ENCODE measurements around the gene ZDHHC19.
"Not testable (repeated sequence)": the region's sequence is repeated elsewhere in the genome, so short reads cannot be mapped to it uniquely, and the experiment has no call there.

ZDHHC19 gene

DNA sequence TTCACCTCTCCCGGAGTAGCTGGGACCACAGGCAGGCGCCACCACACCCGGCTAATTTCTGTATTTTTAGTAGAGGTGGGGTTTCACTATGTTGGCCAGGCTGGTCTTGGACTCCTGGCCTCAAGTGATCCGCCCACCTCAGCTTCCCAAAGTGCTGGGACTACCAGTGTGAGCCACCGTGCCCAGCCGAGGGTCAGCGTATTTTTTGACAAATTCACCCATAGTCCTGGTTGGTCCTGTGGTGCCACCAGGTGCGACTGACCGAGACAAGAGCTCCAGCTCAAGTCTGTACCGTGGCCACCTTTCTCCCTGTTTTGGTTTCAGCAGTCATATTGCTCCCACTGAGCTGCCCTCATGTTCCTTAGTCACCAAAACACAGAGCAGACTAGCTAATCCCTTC is 13.9 kb upstream of the ZDHHC19 start:
- no peak for DNase-seq (ENCODE audit: low read depth)

DNA sequence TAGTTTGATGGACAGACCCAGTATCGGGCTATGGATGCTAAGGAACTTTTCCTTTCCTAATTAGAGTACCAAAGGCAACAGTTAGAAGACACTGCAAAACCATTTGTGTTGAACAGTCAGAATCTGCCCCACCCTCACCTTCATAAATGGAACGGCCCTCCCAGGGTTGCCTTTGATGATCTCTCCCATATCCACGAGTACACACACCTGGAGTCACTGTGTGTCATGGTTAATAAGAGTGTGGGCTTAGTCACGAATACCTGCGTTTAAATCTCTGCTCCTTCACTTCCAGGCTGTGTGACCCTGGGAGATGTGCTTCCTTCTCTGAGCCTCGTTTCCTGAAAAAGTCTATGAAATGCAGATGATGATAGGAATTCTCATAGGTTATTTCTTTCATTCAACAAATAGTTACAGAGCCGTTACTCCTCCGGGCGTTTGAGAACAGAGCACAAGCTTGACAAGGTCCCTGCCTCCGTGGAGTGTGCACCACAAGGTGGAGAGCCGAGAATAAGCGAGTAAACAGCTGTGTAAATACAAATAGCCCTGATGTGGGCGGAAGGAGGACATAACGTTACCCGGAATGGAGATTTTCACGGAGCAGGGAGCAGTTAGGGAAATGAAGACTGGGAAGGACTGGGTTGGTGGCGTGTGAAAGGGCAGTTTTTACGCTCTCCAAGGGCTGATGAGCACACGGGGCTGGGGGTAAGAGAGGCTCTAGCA is 11.8 kb upstream of the ZDHHC19 start:
- DNase-seq (ENCODE audit: low read depth): no peak

DNA sequence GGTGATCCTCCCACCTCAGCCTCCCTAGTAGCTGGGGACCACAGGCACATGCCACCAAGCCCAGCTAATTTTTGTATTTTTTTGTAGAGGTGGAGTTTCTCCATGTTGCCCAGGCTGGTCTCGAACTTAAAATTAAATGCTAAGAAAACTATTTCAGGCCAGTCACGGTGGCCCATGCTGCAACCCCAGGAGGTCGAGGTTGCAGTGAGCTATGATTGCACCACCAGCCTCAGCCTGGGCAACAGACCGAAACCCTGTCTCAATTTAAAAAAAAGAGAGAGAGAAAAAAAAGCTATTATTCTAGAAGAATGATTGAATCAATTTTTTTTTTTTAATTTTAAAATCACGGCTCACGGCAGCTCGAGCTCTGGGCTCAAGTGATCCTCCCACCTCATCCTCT is 9.8 kb upstream of the ZDHHC19 start:
- no peak for DNase-seq (ENCODE audit: low read depth)

DNA sequence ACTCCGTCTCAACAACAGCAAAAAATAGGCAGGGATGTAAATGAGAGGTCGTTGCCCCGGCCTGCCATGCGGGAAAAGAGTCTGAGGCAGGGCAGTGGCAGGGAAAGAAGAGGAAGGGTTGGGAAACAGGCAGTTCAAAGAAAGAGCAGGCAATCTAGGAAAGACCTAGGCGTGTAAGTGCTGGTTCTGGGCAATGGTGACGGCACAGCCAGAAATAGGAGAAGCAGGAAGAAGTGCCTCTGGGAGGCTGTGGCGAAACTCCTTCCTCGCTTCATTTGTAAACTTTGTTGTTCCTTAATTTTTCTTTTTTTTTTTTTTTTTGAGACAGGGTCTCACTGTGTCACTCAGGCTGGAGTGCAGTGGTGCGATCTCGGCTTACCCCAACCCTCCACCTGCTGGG is 9.4 kb upstream of the ZDHHC19 start:
- no peak for DNase-seq (ENCODE audit: low read depth)

DNA sequence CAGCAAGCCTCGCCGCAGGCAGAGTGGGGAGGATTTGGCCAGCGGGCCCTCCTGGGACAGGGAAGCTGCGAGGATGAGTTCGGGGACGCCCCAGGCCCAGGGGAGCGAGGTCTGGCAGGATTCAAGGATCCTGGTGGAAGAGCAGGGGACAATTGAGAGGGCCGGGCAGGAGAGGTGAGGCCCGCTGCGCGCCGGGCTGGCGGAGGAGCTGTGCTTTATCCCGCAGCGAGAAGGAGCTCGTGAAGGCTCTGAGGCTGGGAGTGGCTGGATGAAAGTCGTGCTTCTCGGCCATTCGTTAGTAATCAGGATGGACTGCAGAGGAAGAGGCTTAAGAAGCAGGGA is 8.7 kb upstream of the ZDHHC19 start:
- no peak for DNase-seq (ENCODE audit: low read depth)

DNA sequence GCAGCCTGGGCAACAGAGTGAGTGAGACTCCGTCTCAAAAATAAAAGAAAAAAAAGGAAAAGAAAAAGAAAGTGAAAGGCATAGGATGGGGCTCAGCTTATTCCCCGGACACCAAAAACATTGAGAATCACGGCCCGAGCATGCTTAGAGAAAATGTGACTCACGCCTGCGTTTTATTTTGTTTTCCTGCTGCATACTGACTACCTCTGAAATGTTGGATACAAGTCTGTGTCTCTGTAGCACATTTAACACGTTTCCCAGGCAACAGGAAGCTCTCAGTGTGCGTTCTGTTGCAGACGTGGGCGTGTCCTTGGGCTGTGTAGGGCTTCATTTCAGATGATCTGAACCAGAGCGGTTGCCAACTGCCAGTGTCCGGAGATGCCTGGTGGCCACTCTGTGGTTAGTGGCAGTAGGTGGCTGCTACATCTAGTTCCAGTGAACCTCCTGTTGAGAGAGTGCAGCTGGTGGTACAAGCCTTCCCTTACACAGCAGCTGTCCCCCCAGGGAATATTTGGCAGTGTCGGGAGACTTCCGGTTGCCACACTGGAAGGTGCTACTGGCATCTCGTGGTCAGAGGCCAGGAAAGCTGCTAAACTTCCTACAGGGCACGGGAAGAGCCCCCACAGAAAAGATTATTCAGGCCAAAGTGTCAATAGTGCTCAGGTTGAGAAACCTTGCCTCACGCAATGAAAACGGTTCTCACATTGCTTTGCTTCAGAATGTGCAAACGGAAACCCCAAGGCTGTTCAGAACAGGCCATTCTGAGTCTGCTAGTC is 8.2 kb upstream of the ZDHHC19 start:
- DNase-seq (ENCODE audit: low read depth): peak; percentile 17

DNA sequence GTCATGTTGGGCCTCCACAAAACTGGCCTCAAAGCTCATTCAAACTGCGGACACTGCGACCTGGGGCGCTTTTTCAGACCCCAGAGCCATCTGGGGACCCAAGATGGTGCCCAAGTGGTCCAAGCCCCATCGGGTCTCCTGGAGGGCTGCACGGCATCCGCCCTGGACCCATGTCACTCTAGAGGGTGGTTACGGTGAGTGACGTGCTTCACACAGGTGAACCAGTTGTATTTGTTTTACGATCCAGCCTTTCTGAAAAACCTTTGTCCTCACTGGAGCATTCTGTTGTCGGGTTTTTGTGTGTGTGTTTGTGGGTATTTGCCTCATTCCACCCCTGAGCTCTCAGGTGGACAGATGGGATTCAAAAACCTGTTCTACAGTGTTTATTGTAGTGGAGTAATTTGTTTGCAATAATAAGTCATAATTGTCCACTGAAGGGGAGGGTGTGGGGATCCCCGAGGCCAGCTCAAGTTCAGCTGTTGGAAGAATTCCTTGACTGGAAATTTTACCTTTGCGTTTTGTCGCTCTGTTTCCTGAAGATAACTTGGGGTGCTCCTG is 7.0 kb upstream of the ZDHHC19 start:
- DNase-seq (ENCODE audit: low read depth): no peak

DNA sequence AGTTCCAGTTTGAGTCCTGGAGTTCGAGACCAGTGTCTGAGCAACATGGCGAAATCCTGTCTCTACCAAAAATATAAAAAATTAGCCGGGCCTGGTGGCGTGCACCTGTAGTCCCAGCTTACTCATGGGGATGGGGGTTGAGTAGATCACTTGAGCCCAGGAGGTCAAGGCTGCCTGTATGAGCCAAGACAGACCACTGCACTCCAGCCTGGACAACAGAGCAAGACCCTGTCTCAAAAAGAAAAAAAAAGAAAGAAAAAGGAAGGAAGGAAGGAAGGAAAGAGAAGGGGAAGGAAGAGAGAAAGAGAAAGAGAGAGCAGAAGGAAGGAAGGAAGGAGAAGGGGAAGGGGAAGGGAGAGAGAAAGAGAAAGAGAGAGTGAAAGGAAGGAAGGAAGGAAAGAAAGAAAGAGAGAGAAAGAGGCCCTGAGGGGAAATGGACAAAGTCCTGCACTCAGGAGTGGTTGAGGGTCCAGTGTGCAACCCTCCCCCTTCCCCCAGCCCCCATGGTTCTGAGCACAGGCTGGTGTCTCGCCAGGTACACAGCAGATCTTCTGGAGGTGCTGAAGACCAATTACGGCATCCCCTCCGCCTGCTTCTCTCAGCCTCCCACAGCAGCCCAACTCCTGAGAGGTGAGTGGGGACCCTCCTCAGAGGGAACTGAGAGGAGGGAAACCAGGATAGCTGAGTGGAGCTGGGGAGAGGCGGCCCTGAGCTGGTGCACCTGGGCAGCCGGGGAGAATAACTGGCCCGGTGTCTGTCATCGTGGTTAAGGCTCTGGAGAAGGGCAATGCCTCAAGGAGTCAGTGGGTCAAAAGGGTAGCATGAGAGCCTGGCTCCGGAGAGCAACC is 6.3 kb upstream of the ZDHHC19 start:
- no peak for DNase-seq (ENCODE audit: low read depth)

DNA sequence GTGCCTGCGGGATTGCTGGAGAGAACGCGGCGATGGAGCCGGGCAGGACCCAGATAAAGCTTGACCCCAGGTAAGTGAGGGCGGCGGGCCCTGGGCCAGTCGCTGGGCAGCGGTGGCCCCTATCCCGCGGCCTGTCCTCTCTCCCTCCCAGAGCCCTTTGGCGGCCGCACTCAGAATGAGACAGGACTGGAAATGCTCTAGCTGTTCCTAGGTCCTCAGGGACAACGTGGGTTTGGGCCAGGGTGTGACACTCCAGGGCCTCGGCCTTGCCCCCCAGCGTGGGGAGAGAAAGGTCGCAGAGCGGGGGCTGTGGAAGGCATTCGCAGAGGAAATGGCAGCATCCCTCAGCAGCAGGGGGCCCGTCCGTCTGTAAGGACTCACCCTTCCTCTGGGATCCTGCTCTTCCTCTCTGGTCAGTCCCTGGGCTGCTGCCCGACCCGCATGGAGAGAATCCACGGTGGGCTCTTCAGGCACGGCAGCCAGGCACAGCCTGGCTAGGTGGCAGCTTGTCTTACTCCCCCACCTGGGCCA is 5.5 kb upstream of the ZDHHC19 start:
- DNase-seq (ENCODE audit: low read depth): no peak

DNA sequence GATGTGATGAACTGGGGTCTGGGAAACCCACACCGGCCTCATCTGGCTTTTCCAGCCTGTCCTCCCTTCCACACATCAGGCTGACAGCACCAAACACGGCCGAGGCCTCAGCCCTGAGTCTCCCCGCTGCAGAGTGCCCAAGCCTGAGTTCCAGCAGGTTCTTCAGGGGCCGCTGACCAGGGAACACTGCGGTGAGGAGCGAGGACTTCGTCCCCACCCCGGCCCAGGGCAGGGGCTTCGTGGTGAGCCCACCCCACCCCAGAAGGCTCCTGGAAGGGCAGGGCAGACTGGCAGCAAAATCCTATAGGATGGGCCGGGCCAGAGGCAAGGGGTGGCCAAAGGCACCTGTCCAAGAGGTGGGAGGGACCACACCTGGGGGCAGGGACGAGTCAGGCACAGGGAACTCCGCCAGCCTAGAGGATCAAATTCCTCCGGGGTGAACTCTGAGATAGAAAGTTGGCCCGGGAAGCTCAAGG is 4.9 kb upstream of the ZDHHC19 start, which contains the start of gene SLC51A:
Gene SLC51A (plus strand): TSS at position 446 of the 476 bp plus-strand sequence. CDS start 179 bp downstream, outside the sequence.
- DNase-seq (ENCODE audit: low read depth): no peak

DNA sequence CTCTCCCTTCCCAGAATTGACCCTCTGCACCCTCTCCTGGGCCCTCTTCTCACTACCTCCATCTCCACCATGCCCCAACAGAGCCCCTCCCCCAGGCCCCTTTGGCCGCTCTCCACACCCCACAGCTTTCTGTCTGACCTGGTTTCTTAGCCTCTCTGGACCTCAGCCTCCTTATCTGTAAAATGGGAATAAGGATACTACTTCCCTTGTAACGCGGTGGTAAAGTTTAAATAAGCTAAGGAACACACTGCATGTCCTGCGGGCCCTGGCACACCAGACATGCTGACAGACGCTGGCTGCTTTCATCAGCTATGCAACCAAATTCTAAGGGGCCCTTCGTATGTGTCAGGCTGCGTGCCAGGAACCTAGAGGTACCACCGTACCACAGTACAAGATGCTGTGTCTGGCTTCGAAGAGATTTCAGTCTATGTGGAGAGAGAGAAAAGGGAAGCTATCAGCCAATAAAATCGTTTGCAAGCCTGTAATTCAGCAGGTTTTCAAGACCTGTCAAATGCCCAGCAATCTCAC is 4.4 kb upstream of the ZDHHC19 start:
- no peak for DNase-seq (ENCODE audit: low read depth)

DNA sequence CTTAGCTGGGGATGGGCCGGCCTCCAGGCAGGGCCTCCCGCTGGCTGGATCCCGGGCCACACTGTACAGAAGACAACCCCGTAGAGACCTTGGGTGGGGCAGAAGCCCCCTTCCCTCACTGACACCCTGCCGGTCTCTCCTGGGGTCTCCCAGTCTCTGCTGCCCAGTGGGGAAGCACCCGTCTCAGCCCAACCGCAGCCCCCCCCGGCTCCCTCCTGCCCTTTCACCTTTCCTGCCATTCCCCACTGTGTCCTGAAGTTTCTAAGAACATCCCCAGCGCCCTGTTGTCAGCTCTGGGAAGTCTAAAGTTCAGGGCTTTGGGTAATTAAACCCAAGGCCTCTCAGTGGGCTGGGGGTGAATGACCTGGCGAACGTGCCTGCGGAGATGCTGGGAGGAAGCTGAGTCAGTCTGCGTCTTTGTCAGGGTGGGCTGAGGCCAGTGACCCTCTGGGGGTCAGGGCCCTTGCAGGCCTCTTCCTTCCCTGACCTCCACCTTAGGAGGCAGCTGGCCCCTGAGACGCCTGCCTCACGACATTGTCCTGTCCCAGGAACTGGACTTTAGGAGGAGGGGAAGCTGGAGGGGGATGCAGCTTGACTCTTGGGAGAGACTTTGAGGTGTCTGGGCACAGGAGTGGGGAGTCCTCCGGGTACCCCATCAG is 3.7 kb upstream of the ZDHHC19 start:
- no peak for DNase-seq (ENCODE audit: low read depth)

DNA sequence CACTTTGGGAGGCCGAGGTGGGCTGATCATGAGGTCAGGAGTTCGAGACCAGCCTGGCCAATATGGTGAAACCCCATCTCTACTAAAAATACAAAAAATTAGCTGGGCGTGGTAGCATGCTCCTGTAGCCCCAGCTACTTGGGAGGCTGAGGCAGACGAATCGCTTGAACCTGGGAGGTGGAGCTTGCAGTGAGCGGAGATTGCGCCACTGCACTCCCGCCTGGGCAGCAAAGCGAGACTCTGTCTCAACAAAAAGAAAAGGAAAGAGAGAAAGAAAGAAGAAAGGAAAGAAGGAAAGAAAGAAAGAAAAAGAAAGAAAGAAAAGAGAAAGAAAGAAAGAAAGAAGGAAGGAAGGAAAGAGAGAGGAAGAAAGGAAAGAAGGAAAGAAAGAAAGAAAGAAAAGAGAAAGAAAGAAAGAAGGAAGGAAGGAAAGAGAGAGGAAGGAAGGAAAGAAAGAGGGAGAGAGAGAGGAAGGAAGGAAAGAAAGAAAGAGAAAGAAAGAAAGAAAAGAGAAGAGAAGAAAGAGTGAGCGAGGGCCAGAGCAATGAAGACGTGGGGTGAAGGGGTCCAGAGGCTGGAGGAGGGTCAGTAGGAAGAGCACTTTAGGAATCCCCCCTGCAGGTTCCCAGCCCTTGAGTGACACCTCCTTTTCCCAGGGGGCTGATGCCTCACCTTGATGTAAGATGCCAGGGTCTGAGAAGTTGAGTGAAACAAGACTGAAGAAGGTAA is 1.1 kb downstream of the ZDHHC19 start:
- DNase-seq (ENCODE audit: low read depth): not testable (repeated sequence)

DNA sequence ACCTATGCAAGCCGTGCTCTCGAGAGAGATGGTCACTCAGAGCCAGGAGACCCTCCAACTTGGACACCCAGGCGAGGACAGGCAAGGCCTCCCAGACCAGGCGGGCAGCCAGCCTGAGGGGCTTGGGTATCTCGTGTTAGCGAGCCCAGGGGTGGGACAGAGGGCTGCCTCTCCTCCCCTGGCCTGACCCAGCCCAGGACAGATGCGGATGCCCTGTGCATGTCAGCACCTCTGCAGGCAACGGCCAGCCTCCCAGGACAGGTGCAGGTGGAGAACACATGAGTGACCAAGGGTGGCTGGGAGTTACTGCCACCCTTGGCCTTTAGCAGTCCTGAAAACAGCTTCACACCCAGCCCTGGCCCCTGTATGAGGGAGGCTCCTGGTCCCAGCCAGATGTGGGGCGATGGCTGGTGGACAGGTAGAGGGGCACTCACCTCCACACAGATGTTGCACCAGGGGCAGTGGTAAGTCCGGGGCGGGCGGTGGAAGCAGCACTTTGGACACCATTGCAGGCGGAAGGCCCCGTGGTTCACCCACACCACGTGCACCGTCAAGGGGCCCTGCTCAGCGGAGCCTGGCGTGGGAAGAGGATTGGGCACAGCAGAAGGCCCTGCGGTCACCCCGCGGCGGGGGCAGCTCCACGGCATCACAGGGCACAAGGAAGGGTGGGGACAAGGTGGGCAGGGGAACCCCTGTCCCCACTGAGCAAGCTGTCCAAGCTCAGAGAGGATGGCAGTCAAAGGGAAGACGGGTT is 2.1 kb downstream of the ZDHHC19 start:
- no peak for DNase-seq (ENCODE audit: low read depth)

DNA sequence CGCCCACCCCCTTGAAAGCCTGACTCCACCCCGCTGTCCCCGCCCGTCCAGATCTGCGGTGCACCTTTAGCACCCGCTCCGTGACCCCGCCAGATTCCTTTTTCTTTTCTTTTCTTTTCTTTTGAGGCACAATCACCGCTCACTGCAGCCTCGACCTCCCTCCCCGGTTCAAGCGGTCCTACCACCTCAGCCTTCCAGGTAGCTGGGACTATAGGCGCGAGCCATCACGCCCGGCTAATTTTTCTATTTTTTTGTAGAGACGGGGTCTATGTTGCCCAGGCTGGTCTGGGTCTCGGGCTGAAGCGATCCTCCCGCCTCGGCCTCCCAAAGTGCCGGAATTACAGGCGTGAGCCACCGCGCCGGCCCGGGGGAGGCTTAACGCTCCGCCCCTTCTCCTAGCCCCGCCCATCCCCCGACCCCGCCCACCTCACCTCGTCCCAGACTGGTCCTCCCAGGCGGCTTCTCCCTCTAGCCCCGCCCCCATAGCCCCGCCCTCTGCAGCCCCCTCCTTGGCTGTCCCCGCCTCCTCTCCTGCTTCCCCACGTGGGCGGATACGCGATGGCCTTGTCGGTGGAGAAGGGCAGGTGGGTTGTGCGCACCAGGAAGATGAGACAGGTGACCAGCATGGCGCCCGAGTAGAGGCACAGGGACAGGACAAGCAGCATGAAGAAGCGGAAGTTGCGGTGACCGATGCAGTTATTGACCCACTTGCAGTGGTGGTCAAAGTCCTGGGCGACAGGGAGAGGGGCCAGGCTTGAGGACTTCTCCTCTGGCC is 3.2 kb downstream of the ZDHHC19 start:
- peak; percentile 47 for DNase-seq (ENCODE audit: low read depth)

DNA sequence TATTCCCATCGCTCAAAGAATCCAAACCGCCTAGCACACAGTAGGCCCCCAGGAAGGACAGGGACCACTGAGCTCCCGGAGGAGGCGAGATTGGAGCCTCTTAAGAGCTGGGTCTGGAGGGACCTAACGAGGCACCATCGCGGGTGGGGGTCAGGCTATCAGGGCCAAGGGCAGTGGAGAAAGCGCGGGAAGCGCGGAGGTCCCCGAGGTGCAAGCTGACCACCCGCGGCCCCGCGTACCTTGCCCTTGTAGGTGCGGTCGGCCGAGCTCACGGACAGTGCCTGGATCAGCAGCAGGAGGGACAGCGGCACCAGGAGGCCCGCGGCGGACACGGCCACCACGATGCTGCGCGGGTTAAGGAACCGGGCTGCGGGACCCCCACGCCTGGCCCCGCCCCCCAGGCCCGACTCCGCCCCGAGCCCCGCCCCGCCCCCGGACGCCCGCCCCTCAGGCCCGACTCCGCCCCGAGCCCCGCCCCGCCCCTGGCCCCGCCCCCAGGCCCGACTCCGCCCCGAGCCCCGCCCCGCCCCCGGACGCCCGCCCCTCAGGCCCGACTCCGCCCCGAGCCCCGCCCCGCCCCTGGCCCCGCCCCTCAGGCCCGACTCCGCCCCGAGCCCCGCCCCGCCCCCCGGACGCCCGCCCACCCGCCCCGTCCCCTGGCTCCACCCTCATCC is 3.9 kb downstream of the ZDHHC19 start:
- DNase-seq (ENCODE audit: low read depth): no peak

DNA sequence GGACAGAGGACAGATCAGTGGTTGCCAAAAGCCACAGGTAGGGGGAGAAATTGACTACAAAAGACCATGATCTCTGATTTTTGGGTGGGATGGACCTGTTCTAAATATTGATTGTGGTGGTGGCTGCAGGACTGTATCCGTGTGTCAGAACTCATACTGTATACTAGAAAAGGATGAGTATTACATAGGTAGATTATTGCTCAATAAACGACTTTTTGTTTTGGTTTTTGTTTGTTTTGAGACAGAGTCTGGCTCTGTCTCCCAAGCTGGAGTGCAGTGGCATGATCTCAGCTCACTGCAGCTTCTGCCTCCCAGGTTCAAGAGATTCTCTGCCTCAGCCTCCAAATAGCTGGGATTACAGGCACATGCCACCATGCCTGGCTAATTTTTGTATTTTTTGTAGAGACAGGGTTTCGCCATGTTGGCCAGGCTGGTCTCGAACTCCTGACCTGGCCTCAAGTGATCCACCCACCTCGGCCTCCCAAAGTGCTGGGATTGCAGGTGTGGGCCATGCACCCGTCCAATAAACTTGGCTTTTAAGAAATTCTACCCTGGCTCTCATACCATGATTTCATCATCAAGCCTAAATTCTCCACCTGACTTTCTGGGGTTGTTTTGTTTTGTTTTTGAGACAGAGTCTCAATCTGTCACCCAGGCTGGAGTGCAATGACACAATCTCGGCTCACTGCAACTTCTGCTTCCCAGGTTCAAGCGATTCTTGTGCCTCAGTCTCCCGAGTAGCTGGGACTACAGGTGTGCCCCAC is 5.6 kb downstream of the ZDHHC19 start:
- DNase-seq (ENCODE audit: low read depth): not testable (repeated sequence)

DNA sequence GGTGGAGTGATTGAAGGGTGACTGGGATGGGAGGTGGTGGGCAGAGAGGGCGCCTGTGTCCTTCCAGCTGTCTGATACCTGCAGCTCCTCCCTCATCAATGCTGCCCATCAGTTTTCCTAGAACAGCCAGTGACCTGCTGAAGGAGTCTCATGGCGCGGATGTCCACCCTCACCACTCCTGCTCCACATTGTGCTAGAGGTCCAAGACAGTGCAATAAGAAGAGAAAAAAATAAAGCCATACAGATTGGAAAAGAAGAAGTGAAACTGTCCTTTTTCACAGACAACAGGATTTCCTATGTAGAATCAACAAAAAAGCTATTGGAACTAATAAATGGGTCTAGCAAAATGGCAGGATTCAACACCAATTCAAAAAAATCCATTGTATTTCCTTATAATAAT is 7.4 kb downstream of the ZDHHC19 start:
- no peak for DNase-seq (ENCODE audit: low read depth)

Data from stimulated activated CD8-positive, alpha-beta memory T cell treated with anti-CD3 and anti-CD28 coated beads, Interleukin-4, amount 100 ng/mL, for 24 hours (primary cell).